ENCODE data around the gene GOLGA7B.

Gene GOLGA7B

DNA sequence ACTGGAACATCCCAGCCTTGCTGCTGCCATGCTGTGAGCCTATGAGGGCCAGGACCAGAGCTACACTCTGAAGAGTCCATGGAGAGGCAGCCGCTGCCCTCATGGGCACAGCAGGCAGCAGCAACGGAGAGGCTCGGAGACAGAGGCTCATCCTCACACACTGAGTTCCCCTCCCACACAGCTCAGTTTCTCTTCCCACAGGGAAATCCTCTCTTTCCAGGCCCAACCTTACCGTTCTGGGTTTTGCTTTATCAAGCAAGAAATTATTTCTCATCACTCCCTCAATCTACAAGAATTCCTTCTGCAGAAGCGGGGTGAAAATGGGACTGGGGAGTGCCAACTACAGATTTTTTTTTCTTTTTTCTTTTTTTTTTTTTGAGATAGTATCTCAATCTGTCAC lies 36.6 kb downstream of the GOLGA7B start:
- no peak for ATAC-seq
- TF ChIP-seq ARNTL (CRISPR knock-in tag; IDR thresholded peaks at IDR 0.05; ENCODE audit: borderline replicate concordance, low read depth) (no peak), BACH2 (CRISPR knock-in tag; IDR thresholded peaks at IDR 0.05; ENCODE audit: borderline replicate concordance) (no peak), ISL1 (CRISPR knock-in tag; IDR thresholded peaks at IDR 0.05) (no peak), SNAI2 (CRISPR knock-in tag; IDR thresholded peaks at IDR 0.05) (no peak), ESRRG (CRISPR knock-in tag; IDR thresholded peaks at IDR 0.05) (no peak), ZFP3 (CRISPR knock-in tag; IDR thresholded peaks at IDR 0.05) (no peak), ZC3H10 (CRISPR knock-in tag; IDR thresholded peaks at IDR 0.05) (no peak), RARB (CRISPR knock-in tag; IDR thresholded peaks at IDR 0.05) (no peak), OSR1 (CRISPR knock-in tag; IDR thresholded peaks at IDR 0.05) (no peak)
- TF ChIP-seq, protein P1, sequence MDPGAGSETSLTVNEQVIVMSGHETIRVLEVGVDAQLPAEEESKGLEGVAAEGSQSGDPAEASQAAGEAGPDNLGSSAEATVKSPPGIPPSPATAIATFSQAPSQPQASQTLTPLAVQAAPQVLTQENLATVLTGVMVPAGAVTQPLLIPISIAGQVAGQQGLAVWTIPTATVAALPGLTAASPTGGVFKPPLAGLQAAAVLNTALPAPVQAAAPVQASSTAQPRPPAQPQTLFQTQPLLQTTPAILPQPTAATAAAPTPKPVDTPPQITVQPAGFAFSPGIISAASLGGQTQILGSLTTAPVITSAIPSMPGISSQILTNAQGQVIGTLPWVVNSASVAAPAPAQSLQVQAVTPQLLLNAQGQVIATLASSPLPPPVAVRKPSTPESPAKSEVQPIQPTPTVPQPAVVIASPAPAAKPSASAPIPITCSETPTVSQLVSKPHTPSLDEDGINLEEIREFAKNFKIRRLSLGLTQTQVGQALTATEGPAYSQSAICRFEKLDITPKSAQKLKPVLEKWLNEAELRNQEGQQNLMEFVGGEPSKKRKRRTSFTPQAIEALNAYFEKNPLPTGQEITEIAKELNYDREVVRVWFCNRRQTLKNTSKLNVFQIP (CRISPR knock-in tag; IDR thresholded peaks at IDR 0.05; ENCODE audit: borderline replicate concordance, low read depth) = no peak
- TF ChIP-seq, protein P2, sequence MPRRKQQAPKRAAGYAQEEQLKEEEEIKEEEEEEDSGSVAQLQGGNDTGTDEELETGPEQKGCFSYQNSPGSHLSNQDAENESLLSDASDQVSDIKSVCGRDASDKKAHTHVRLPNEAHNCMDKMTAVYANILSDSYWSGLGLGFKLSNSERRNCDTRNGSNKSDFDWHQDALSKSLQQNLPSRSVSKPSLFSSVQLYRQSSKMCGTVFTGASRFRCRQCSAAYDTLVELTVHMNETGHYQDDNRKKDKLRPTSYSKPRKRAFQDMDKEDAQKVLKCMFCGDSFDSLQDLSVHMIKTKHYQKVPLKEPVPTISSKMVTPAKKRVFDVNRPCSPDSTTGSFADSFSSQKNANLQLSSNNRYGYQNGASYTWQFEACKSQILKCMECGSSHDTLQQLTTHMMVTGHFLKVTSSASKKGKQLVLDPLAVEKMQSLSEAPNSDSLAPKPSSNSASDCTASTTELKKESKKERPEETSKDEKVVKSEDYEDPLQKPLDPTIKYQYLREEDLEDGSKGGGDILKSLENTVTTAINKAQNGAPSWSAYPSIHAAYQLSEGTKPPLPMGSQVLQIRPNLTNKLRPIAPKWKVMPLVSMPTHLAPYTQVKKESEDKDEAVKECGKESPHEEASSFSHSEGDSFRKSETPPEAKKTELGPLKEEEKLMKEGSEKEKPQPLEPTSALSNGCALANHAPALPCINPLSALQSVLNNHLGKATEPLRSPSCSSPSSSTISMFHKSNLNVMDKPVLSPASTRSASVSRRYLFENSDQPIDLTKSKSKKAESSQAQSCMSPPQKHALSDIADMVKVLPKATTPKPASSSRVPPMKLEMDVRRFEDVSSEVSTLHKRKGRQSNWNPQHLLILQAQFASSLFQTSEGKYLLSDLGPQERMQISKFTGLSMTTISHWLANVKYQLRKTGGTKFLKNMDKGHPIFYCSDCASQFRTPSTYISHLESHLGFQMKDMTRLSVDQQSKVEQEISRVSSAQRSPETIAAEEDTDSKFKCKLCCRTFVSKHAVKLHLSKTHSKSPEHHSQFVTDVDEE (CRISPR knock-in tag; IDR thresholded peaks at IDR 0.05) = no peak
- TF ChIP-seq, protein P3, sequence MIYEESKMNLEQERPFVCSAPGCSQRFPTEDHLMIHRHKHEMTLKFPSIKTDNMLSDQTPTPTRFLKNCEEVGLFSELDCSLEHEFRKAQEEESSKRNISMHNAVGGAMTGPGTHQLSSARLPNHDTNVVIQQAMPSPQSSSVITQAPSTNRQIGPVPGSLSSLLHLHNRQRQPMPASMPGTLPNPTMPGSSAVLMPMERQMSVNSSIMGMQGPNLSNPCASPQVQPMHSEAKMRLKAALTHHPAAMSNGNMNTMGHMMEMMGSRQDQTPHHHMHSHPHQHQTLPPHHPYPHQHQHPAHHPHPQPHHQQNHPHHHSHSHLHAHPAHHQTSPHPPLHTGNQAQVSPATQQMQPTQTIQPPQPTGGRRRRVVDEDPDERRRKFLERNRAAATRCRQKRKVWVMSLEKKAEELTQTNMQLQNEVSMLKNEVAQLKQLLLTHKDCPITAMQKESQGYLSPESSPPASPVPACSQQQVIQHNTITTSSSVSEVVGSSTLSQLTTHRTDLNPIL (CRISPR knock-in tag; IDR thresholded peaks at IDR 0.05; ENCODE audit: low read depth) = no peak
- TF ChIP-seq, protein P4, sequence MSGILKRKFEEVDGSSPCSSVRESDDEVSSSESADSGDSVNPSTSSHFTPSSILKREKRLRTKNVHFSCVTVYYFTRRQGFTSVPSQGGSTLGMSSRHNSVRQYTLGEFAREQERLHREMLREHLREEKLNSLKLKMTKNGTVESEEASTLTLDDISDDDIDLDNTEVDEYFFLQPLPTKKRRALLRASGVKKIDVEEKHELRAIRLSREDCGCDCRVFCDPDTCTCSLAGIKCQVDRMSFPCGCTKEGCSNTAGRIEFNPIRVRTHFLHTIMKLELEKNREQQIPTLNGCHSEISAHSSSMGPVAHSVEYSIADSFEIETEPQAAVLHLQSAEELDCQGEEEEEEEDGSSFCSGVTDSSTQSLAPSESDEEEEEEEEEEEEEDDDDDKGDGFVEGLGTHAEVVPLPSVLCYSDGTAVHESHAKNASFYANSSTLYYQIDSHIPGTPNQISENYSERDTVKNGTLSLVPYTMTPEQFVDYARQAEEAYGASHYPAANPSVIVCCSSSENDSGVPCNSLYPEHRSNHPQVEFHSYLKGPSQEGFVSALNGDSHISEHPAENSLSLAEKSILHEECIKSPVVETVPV (CRISPR knock-in tag; IDR thresholded peaks at IDR 0.05) = no peak
- TF ChIP-seq, protein P5, sequence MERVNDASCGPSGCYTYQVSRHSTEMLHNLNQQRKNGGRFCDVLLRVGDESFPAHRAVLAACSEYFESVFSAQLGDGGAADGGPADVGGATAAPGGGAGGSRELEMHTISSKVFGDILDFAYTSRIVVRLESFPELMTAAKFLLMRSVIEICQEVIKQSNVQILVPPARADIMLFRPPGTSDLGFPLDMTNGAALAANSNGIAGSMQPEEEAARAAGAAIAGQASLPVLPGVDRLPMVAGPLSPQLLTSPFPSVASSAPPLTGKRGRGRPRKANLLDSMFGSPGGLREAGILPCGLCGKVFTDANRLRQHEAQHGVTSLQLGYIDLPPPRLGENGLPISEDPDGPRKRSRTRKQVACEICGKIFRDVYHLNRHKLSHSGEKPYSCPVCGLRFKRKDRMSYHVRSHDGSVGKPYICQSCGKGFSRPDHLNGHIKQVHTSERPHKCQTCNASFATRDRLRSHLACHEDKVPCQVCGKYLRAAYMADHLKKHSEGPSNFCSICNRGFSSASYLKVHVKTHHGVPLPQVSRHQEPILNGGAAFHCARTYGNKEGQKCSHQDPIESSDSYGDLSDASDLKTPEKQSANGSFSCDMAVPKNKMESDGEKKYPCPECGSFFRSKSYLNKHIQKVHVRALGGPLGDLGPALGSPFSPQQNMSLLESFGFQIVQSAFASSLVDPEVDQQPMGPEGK (CRISPR knock-in tag; IDR thresholded peaks at IDR 0.05; ENCODE audit: borderline replicate concordance) = no peak

DNA sequence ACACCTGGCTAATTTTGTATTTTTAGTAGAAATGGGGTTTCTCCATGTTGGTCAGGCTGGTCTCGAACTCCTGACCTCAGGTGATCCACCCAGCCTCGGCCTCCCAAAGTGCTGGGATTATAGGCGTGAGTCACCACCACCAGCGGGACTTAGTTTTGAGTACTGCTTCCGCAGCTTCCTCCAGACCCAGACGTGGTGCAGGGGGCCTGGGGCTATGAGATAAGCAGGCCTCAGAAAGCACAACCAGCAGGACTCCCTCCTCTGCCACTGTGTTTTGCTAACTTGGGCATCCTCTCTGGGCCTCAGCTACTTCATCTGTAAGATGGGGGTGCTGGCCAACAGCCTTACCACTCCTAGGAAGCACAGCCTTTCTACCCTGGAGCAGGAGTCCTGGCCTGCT lies 37.8 kb downstream of the GOLGA7B start:
- no peak for ATAC-seq
- TF ChIP-seq ZFP3 (CRISPR knock-in tag; IDR thresholded peaks at IDR 0.05) (no peak), ZNF70 (CRISPR knock-in tag; IDR thresholded peaks at IDR 0.05) (no peak), OSR1 (CRISPR knock-in tag; IDR thresholded peaks at IDR 0.05) (no peak), PPARA (CRISPR knock-in tag; IDR thresholded peaks at IDR 0.05; ENCODE audit: borderline replicate concordance) (no peak), ESRRG (CRISPR knock-in tag; IDR thresholded peaks at IDR 0.05) (no peak), ZC3H10 (CRISPR knock-in tag; IDR thresholded peaks at IDR 0.05) (no peak), ZNF8 (CRISPR knock-in tag; IDR thresholded peaks at IDR 0.05) (no peak), CSDC2 (CRISPR knock-in tag; IDR thresholded peaks at IDR 0.05) (no peak), ZFP30 (CRISPR knock-in tag; IDR thresholded peaks at IDR 0.05) (no peak), TCF4 (CRISPR knock-in tag; IDR thresholded peaks at IDR 0.05; ENCODE audit: borderline replicate concordance) (no peak), ZNF565 (CRISPR knock-in tag; conservative IDR thresholded peaks at IDR 0.05; ENCODE audit: low read depth) (no peak)
- TF ChIP-seq, protein P5 (CRISPR knock-in tag; IDR thresholded peaks at IDR 0.05; ENCODE audit: borderline replicate concordance) = no peak
- TF ChIP-seq, protein P1 (CRISPR knock-in tag; IDR thresholded peaks at IDR 0.05; ENCODE audit: borderline replicate concordance, low read depth) = no peak

Measured in SK-N-SH treated with all-trans-retinoic acid at 6 μM for 48 hours (cell line).